Lower leg skin (tissue), 3 donors: ENCODE results near the gene SMCP.

ENCODE experiments used
- CTCF ChIP-seq, 3 donors: fragments of 450-650 bp; IDR thresholded peaks; one replicate each; pipeline ENCODE4 v1.5.1; 2016; ENCODE audit warnings: antibody characterized with exemption in 3 of 3, mild to moderate bottlenecking in 3 of 3, moderate library complexity in 2 of 3
- POLR2A ChIP-seq, 2 donors: fragments of 450-650 bp; IDR thresholded peaks; one replicate each; pipeline ENCODE4 v1.6.1; 2016 to 2017; ENCODE audit warnings: antibody characterized with exemption in 2 of 2, mild to moderate bottlenecking in 1 of 2, moderate library complexity in 1 of 2

DNA sequence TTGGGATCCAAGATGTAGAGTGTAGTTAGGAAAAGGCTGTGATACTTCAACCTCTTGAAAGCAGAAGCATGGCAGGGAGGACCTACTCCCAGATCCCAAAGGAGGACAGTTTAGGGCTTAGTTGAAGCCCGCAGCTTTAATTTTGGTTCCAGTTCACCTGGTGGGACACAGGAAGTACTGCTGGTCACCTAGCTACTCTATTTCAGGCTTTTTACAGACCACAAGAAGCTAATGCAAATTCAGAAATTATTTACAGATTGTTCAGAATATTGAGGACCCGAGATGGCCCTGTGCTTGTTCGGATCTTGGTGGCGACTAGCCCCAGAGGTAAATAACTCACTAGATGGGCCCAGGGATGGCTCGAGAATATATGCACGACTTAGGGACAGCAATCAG, 6.4 kb upstream of the SMCP start:
- TF ChIP-seq CTCF (IDR thresholded peaks at IDR 0.05), result no peak
- TF ChIP-seq POLR2A (IDR thresholded peaks at IDR 0.05), result no peak
